Stimulated activated memory B cell treated with anti-CD40 and anti-IgM and Interleukin-4, amounts not matched to agents 10 μg/mL and 1 μg/mL and 100 μg/mL, for 72 hours (primary cell): ENCODE results near the gene TXNRD2.
"Not testable (repeated sequence)": the region's sequence is repeated elsewhere in the genome, so short reads cannot be mapped to it uniquely, and the experiment has no call there.

Experiments
- ATAC-seq: fragments of 150-1000 bp; cut with Tn5 transposase; 2 replicates; pipeline ENCODE4 v1.10.0; 2021
- H3K27ac Mint-ChIP-seq: one replicate; pipeline ENCODE4 v1.8.0; 2022; ENCODE audit warnings: mild to moderate bottlenecking, mixed read lengths
- H3K27me3 Mint-ChIP-seq: one replicate; pipeline ENCODE4 v1.8.0; 2022; ENCODE audit warnings: mixed read lengths
- H3K36me3 Mint-ChIP-seq: one replicate; pipeline ENCODE4 v1.8.0; 2022; ENCODE audit warnings: mixed read lengths
- H3K4me1 Mint-ChIP-seq: one replicate; pipeline ENCODE4 v1.8.0; 2022; ENCODE audit warnings: mixed read lengths
- H3K4me3 Mint-ChIP-seq: one replicate; pipeline ENCODE4 v1.8.0; 2022; ENCODE audit warnings: mild to moderate bottlenecking, moderate library complexity, mixed read lengths
- H3K9me3 Mint-ChIP-seq: one replicate; pipeline ENCODE4 v1.8.0; 2022; ENCODE audit warnings: mixed read lengths

Gene TXNRD2

DNA sequence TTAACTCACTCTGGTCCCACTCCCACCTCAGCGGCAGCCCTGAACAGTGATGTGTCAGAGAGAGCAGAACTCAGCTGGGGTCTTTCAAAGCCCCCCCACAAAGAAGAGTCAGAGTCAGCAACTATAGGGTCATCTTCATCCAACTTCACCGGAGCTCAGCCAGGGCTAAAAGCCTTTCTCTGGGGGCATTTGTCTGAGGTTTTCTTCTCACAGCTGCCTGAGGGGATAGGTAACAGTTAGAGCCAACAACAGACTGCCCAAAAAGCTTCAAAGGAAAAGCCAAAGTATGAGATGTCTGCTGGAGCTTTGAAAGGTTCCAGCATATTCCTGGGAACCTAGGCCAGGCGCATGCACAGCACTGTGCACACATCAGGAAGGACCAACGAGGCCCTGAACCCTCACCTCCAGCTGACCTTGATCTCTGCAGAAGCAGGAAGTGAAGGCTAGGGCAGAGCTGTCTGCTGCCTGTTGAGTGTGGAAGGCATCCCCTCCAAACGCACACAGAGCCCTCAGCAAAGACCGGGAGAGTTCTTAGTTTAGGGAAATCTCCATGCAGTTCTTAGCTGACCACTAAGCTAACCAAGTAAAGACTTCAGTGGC lies 28.2 kb downstream of the TXNRD2 start:
- no peaks in the 10 kb centered on the region for H3K9me3 Mint-ChIP-seq
- H3K27me3 Mint-ChIP-seq = no peaks in the 10 kb centered on the region
- H3K27ac Mint-ChIP-seq = no peak overlapping the region
- no peak overlapping the region for H3K4me3 Mint-ChIP-seq
- peaks cover 61% of the 10 kb centered on the region for H3K36me3 Mint-ChIP-seq
- ATAC-seq = no peak
- peaks cover 9% of the 10 kb centered on the region for H3K4me1 Mint-ChIP-seq

DNA sequence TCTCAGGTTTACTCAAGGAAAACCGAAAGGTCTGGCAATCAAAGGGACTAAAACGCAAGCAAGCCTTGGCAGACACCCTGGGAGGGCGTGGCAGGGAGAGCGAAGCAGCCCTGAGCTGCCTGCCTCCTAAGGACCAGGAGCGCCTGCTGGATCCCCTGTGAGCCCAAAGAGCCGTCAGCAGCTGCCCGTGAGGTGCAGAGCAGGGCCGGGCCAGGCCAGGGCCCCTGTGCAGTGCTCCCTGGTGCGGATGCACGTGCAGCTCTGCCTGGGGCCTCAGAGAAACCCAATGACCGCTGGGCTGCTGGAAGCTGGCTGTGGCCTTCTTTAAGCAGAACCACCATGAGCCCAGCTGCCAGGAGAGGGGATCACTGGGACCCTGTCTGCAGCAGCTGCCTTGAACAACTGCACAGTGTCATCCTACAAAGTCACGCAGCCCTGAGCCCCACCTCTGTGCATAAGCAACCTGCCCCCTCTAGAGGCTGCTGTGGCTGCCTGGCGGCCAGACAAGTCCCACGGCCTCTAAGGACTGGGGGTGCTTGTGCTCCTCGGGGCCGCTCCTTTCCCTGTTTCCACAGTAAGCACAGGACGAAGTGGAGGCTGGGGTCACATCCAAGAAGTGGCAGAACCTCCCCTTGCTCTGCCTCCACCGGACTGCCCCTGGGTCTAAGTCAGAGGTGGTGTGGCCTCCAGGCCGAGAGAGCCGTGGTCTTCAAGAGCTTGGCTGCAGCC lies 29.2 kb downstream of the TXNRD2 start:
- no peak overlapping the region for H3K27ac Mint-ChIP-seq
- no peak overlapping the region for H3K4me3 Mint-ChIP-seq
- H3K9me3 Mint-ChIP-seq = no peaks in the 10 kb centered on the region
- H3K36me3 Mint-ChIP-seq = peaks cover 62% of the 10 kb centered on the region
- ATAC-seq = no peak
- H3K4me1 Mint-ChIP-seq = peaks cover 9% of the 10 kb centered on the region
- H3K27me3 Mint-ChIP-seq = no peaks in the 10 kb centered on the region

DNA sequence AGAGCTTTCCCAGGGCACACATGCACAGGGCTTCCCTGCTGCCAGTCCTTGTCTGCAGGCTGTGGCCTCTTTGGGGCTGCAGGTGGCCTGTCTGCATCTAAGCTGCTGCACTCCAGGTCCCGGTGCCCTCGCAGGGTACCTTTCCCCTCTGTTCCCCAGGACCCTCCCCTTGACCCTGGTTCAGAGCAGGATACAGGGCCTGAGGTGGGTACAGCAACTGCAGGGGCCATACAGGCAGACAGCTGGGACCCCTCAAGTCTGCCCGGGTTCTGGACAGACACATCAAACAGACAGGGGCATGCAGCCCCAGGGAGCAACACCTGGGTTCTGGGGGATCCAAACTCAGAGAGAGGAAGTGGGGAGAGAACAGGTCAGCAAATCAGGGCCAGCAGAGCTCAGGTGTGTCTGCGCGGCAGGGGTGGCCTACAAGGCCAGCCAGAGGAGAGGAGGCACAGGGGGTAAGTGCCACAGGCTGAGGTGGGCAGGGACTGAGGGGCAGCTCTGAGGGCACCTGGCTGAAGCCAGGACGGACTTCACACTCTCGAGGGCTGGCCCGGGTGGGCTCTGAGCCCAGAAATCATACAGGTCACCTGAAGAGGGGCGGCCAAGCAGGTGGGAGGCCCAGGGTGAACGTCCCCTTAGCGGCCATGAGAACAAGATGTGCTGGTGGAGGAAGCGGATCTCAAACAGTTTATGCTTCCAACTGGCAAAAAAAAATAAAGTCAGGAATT lies 29.9 kb downstream of the TXNRD2 start:
- Mint-ChIP-seq H3K27ac (no peak overlapping the region), H3K4me3 (no peak overlapping the region)
- no peak for ATAC-seq

DNA sequence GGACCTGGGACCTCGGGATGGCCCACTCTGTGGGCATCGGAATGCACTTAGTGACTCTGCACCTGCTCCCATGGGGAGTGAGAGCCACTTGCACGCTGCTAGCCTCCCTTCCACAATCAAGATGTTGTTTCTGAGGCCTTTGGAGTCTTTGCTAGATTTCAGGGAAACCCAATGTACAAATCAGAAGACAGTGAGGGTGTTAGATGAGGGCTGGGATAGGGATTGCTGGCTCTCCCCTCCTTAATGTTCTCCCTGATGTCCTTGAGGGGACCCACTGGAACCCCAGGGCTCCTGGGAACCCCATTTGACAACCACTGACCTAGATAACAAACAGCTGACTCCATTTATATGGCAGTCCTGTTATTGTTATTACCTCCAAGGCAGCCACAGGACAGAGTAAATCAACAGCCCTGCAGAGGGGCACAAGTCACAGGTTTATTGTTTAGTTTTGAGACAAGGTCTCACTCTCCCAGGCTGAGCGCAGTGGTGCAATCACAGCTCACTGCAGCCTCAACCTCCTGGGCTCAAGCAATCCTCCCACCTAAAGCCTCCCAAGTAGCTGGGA lies 31.4 kb downstream of the TXNRD2 start:
- peaks cover 9% of the 10 kb centered on the region for H3K4me1 Mint-ChIP-seq
- H3K27ac Mint-ChIP-seq = peak overlapping the region; percentile 37
- H3K9me3 Mint-ChIP-seq = no peaks in the 10 kb centered on the region
- H3K27me3 Mint-ChIP-seq = no peaks in the 10 kb centered on the region
- H3K4me3 Mint-ChIP-seq = no peak overlapping the region
- no peak for ATAC-seq
- H3K36me3 Mint-ChIP-seq = peaks cover 64% of the 10 kb centered on the region

More for the DNA sequence above, 29.9 kb downstream of the TXNRD2 start:
- peaks cover 63% of the 10 kb centered on the region for H3K36me3 Mint-ChIP-seq
- no peaks in the 10 kb centered on the region for H3K9me3 Mint-ChIP-seq
- H3K27me3 Mint-ChIP-seq = no peaks in the 10 kb centered on the region
- H3K4me1 Mint-ChIP-seq = peaks cover 9% of the 10 kb centered on the region

DNA sequence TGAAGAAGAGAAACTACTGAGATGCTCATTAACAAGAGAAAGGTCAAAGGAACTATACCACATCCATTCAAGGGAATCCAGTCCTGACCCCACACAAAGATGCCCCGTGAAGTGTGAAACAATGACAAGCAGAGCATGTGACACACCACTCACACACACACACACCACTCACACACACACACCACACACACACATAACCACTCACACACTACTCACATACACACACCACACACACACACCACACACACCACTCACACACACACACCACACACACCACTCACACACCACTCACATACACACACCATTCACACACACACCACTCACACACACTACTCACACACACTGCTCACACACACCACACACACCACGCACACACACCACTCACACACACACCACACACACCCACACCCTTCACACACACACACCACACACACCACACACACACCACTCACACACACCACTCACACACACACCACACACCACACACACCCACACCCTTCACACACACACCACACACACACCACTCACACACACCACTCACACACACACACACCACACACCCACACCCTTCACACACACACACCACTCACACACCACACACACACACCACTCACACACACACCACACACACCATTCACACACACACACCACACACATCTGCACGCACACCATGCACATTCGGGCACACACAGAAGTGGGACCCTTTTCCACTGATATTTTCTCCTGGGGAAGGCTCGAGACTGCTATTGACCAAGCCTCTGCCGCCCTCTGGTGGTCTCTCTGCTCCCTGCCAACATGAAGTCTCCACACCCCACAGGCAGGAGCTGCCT lies 32.1 kb downstream of the TXNRD2 start:
- Mint-ChIP-seq H3K36me3 (peaks cover 58% of the 10 kb centered on the region), H3K4me1 (peaks cover 9% of the 10 kb centered on the region), H3K27me3 (no peaks in the 10 kb centered on the region), H3K4me3 (peak overlapping the region; percentile 5), H3K27ac (peak overlapping the region; percentile 37), H3K9me3 (no peaks in the 10 kb centered on the region)
- peak; percentile 82 for ATAC-seq

DNA sequence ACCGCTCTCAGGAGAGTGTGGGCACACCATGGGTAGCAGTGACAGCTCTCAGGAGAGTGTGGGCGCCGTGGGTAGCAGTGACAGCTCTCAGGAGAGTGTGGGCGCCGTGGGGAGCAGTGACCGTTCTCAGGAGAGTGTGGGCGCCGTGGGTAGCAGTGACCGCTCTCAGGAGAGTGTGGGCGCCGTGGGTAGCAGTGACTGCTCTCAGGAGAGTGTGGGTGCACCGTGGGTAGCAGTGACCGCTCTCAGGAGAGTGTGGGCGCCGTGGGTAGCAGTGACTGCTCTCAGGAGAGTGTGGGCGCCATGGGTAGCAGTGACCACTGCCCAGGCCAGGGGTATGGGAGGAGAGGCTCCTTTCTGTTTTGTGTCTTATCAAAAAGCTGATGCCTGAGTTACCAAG lies 33.7 kb downstream of the TXNRD2 start:
- H3K9me3 Mint-ChIP-seq, H3K27me3 Mint-ChIP-seq, ATAC-seq, H3K27ac Mint-ChIP-seq, H3K4me1 Mint-ChIP-seq, H3K4me3 Mint-ChIP-seq: not testable (repeated sequence)
- peaks cover 41% of the 10 kb centered on the region for H3K36me3 Mint-ChIP-seq

DNA sequence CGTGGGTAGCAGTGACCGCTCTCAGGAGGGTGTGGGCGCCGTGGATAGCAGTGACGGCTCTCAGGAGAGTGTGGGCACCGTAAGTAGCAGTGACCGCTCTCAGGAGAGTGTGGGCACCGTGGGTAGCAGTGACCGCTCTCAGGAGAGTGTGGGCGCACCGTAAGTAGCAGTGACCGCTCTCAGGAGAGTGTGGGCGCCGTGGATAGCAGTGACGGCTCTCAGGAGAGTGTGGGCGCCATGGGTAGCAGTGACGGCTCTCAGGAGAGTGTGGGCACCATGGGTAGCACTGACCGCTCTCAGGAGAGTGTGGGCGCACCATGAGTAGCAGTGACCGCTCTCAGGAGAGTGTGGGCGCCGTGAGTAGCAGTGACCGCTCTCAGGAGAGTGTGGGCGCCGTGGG lies 34.8 kb downstream of the TXNRD2 start:
- H3K36me3 Mint-ChIP-seq = peaks cover 38% of the 10 kb centered on the region
- H3K4me1 Mint-ChIP-seq, H3K4me3 Mint-ChIP-seq, H3K27me3 Mint-ChIP-seq, H3K27ac Mint-ChIP-seq, H3K9me3 Mint-ChIP-seq, ATAC-seq: not testable (repeated sequence)

DNA sequence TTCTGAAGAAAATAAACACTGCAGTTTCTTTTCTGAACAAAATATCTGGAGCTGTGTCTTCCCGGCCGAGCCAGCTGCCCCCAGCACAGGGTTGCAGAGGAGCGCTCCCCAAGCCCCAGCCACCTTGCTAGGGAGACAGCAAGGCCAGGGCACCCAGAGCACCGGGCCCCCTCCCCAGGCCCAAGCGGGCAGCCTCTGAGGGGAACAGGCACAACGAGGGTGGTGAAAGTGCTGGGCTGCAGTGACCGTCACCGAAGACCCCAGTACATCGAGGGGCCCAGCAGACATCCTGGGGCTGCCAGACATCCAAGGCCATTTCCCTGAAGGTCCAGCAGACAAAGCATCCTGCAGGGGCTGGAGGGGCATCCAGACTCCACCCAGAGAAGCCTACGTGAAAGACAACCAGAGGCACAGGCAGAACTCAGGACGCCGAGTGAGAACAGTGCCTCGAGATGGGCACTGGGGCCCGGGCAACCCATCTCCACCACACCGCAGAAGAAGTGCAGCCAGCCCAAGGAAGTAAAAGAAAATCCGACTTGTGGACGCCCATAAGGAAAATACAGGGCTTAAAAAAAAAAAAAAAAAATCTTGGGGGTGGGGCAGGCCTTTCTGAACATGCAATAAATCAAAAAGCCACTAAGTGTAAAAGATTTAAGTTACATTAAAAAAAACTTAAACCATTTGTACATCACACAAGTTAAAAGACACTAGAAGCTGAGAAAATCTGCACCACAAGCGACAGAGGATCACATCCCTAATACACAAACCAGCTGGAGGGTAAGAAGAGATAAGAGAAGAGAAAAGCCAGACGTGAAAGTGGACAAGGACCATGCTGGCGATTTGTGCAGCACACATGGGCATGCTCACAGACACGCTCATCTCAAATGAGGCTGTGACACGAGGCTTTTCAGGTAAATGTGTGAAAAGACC lies 36.0 kb downstream of the TXNRD2 start:
- no peak overlapping the region for H3K4me3 Mint-ChIP-seq
- peaks cover 9% of the 10 kb centered on the region for H3K4me1 Mint-ChIP-seq
- no peak for ATAC-seq
- H3K27me3 Mint-ChIP-seq = no peaks in the 10 kb centered on the region
- H3K27ac Mint-ChIP-seq = no peak overlapping the region
- H3K9me3 Mint-ChIP-seq = no peaks in the 10 kb centered on the region
- peaks cover 40% of the 10 kb centered on the region for H3K36me3 Mint-ChIP-seq

DNA sequence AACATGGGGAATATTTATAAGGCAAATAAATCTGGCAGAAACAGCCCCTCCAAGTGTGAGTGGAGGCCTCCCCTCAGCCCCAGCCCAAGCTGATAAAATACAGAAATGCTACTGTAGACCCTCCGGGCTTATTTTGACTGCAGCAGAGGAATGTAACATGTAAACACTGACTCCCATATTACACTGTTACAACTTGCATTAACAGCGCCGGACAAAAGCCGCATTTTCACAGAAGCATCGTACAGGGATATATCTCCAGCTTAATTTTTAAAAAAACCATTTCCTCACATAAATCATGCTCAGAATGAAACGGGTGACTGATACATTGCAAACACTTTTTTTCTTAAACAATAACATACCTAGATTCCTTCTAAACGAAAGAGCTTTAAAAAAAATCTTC lies 36.7 kb downstream of the TXNRD2 start:
- no peaks in the 10 kb centered on the region for H3K27me3 Mint-ChIP-seq
- H3K27ac Mint-ChIP-seq = no peak overlapping the region
- no peaks in the 10 kb centered on the region for H3K9me3 Mint-ChIP-seq
- ATAC-seq = no peak
- no peak overlapping the region for H3K4me3 Mint-ChIP-seq
- H3K4me1 Mint-ChIP-seq = peaks cover 7% of the 10 kb centered on the region
- H3K36me3 Mint-ChIP-seq = peaks cover 39% of the 10 kb centered on the region

DNA sequence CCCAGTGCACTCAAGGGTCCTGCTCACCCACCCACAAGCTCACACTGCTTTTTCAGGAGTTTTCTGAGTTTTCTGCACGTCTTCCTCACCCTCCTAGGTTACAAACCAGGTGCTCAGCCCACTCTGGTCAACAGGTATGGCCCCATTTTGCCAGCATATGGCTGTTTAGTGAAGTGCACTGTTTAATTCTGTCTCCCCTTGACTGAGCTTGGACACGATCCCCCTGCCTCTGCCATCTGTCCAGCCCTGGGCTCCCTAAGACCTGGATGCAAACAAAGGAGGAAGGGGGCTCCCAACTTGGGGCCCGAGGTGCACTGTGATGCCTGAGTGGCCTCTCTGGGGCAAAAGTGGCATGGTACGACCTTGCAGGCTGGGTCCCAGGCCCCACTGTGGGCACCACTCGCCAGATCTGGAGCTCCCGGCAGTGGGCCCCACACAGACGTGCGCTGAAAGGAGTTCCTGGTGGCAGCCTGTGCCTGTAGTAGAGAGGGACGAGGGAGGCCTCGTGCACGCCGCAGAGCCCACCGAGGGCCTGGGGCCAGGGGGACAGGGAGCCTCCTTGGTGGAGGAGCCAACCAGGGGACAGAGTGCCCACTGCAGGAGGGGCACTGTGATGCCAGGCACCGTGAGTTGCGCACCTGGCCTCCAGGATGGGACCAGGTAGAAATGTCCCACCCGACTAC lies 37.3 kb downstream of the TXNRD2 start:
- Mint-ChIP-seq H3K27ac (no peak overlapping the region), H3K9me3 (no peaks in the 10 kb centered on the region), H3K27me3 (no peaks in the 10 kb centered on the region), H3K36me3 (peaks cover 34% of the 10 kb centered on the region), H3K4me3 (no peak overlapping the region), H3K4me1 (peaks cover under 1% of the 10 kb centered on the region)
- no peak for ATAC-seq

DNA sequence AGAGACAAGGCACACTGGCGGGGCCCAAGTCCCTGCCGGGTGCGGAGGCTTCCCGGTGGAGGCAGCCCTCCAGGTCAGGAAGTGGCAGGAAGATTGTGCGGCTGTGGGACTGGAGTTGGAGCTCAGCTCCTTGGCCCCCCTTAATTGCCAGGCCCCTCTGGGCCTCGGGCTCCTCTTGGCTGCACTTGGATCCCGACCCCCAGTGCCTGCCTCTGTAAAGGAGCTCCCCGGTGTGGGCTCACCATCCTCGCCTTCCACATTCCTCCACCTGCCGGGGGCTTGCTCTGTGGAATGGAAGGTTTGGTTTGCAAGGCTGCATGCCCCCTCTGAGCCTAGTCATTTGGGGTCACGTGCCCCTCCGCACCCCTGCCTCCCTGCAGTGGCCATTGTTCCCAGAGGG lies 38.1 kb downstream of the TXNRD2 start:
- Mint-ChIP-seq H3K36me3 (peaks cover 42% of the 10 kb centered on the region), H3K9me3 (no peaks in the 10 kb centered on the region)

DNA sequence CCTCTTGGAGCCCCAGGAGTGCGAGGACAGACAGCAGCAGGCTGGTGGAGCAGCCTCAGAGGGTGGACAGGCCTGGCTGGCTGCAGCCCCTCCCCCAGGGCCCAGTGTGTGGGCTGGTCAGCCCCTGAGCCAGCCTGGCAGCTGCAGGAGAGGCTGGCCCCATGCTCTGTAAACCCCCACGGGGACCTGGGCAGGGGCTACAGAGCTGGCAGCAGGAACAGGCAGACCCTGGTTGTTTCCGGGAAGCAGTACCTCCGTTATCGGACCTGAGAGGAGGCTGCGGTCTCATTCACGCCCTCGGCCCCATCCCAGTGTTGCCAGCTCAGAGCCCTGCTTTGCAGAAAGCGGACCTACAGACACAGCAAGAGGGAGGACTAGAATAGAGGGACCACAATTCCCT lies 38.6 kb downstream of the TXNRD2 start:
- no peak for ATAC-seq
- Mint-ChIP-seq H3K9me3 (no peaks in the 10 kb centered on the region), H3K27me3 (no peaks in the 10 kb centered on the region), H3K4me3 (no peak overlapping the region), H3K36me3 (peaks cover 39% of the 10 kb centered on the region), H3K4me1 (no peaks in the 10 kb centered on the region), H3K27ac (no peak overlapping the region)

More for the DNA sequence above, 38.1 kb downstream of the TXNRD2 start:
- Mint-ChIP-seq H3K27ac (no peak overlapping the region), H3K4me1 (no peaks in the 10 kb centered on the region), H3K4me3 (no peak overlapping the region), H3K27me3 (no peaks in the 10 kb centered on the region)
- no peak for ATAC-seq

DNA sequence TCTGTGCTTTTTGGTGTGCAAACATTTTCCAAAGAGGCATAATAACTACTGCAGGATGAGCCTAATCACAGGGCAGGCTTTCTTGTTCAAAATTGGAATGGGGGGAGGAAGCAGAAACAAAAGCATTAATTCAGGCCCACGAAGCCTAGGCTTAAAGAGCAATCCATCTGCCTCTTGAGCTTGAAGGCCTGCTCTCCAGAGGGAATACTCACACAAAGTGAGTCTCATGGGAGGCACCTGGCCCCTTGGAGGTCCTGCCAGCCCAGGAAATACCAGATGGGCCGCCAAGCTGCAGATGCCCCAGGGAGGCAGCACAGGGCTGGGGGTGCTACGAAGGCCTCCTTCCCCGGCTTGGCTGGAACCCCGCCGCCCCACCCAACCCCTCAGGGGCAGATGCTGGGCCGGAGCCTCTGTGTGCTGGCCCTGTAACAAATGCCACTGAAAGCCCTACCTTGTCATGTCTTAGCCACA lies 39.3 kb downstream of the TXNRD2 start:
- H3K9me3 Mint-ChIP-seq = no peaks in the 10 kb centered on the region
- H3K4me3 Mint-ChIP-seq = no peak overlapping the region
- peaks cover 42% of the 10 kb centered on the region for H3K36me3 Mint-ChIP-seq
- H3K27ac Mint-ChIP-seq = no peak overlapping the region
- no peaks in the 10 kb centered on the region for H3K27me3 Mint-ChIP-seq
- H3K4me1 Mint-ChIP-seq = no peaks in the 10 kb centered on the region
- ATAC-seq = no peak
